HK-2 (cell line): Measurements from ENCODE around the gene ZNF81.
"Not testable (repeated sequence)": the region's sequence is repeated elsewhere in the genome, so short reads cannot be mapped to it uniquely, and the experiment has no call there.

Source experiments
- DNase-seq: peaks from one replicate; pipeline ENCODE4 v3.0.0-alpha.2; 2018; ENCODE audit not compliant: unreplicated experiment

ZNF81 gene

GRCh38 chrX:47844117-47844516 is 7.4 kb downstream of the ZNF81 start:
- DNase-seq, result no peak

- DNase-seq, result no peak
Measured at GRCh38 chrX:47846040-47846439, 9.3 kb downstream of the ZNF81 start.

- DNase-seq, result no peak
Measured at GRCh38 chrX:47849778-47850177, 13.1 kb downstream of the ZNF81 start.

GRCh38 chrX:47850389-47850788 is 13.7 kb downstream of the ZNF81 start:
- not testable (repeated sequence) for DNase-seq

- no peak for DNase-seq
Measured at GRCh38 chrX:47850901-47851300, 14.2 kb downstream of the ZNF81 start.

- no peak for DNase-seq
Measured at GRCh38 chrX:47854474-47854873, 17.8 kb downstream of the ZNF81 start.

GRCh38 chrX:47859686-47860085 is 23.0 kb downstream of the ZNF81 start:
- DNase-seq, result no peak

GRCh38 chrX:47862680-47863079 is 26.0 kb downstream of the ZNF81 start:
- no peak for DNase-seq

GRCh38 chrX:47863187-47863586 is 26.5 kb downstream of the ZNF81 start:
- no peak for DNase-seq

GRCh38 chrX:47864300-47864699 is 27.6 kb downstream of the ZNF81 start:
- no peak for DNase-seq

GRCh38 chrX:47864785-47865184 is 28.1 kb downstream of the ZNF81 start:
- no peak for DNase-seq

- no peak for DNase-seq
Measured at GRCh38 chrX:47873123-47873522, 36.4 kb downstream of the ZNF81 start.

- no peak for DNase-seq
Measured at GRCh38 chrX:47877327-47877726, 40.6 kb downstream of the ZNF81 start.

GRCh38 chrX:47878198-47878597 is 41.5 kb downstream of the ZNF81 start:
- DNase-seq, result no peak

- DNase-seq, result no peak
Measured at GRCh38 chrX:47879463-47879862, 42.8 kb downstream of the ZNF81 start.

GRCh38 chrX:47880927-47881326 is 44.2 kb downstream of the ZNF81 start:
- no peak for DNase-seq

GRCh38 chrX:47885501-47885900 is 48.8 kb downstream of the ZNF81 start:
- DNase-seq, result no peak

- no peak for DNase-seq
Measured at GRCh38 chrX:47898024-47898423, 61.3 kb downstream of the ZNF81 start.

GRCh38 chrX:47900833-47901232 is 64.1 kb downstream of the ZNF81 start:
- no peak for DNase-seq

- no peak for DNase-seq
Measured at GRCh38 chrX:47902161-47902560, 65.5 kb downstream of the ZNF81 start.

- no peak for DNase-seq
Measured at GRCh38 chrX:47915886-47916493, 79.3 kb downstream of the ZNF81 start.

GRCh38 chrX:47918274-47918673 is 81.6 kb downstream of the ZNF81 start:
- no peak for DNase-seq

GRCh38 chrX:47927212-47927611 is 90.5 kb downstream of the ZNF81 start:
- DNase-seq, result no peak

GRCh38 chrX:47931970-47932369 is 95.3 kb downstream of the ZNF81 start:
- DNase-seq, result not testable (repeated sequence)
